T-helper 1 cell treated with Interleukin-12 subunit alpha and Interleukin-12 subunit beta and Interleukin-4 antibody, amounts not matched to agents 30 ng/mL and 1 ng/mL, for 36 hours (primary cell): ENCODE results near the gene ROGDI. TPM values are rescaled to one million over a fixed set of nuclear protein-coding genes. Genes with fewer than 3 reads are reported as not detected.
"Not testable (repeated sequence)": the region's sequence is repeated elsewhere in the genome, so short reads cannot be mapped to it uniquely, and the experiment has no call there.

Experiments used
- intact Hi-C: fragments of 100-400 bp; cut with micrococcal nuclease; formaldehyde crosslinking; loops from one replicate; pipeline ENCODE4 v1.15.1; 2024
- total RNA-seq: library from RNA; stranded (reverse); gene quantifications from 2 replicates; pipeline ENCODE4 v1.2.3, GENCODE V29; 2022

The ROGDI gene
- total RNA-seq, 1 donor from 2014 or later = 5.5 TPM

GRCh38 chr16:4795181-4795827, 7.1 kb downstream of the ROGDI start, which contains the start of gene SMIM22:
SMIM22 (plus strand) TSS chr16:4795369; CDS start chr16:4795735, 366 bp downstream.
- intact Hi-C loops = no loop called here

GRCh38 chr16:4792951-4793513, 9.4 kb downstream of the ROGDI start:
- intact Hi-C loops = no loop called here

DNA sequence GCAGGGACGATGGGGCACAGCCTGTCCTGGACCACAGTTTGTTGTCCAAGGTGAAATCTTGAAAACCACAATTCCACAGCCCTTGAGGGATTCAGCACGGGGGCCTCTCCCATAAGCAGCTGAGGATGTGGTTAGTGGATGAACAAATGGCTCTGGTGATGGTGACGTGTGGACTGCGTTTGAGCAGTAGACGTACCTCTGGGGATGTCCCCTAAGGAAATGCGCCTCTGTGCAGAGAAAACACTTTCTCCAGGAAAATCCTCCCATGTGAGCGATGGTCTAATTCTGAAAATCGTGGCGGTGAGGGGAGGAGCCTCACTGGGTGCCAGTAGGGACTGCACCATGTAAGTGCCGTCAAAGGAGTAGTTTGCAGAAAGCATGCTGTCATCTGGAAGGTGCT, 11.6 kb downstream of the ROGDI start:
- intact Hi-C loops = no loop called here

- intact Hi-C loops = no loop called here
Measured at GRCh38 chr16:4790261-4790660, 12.2 kb downstream of the ROGDI start.

DNA sequence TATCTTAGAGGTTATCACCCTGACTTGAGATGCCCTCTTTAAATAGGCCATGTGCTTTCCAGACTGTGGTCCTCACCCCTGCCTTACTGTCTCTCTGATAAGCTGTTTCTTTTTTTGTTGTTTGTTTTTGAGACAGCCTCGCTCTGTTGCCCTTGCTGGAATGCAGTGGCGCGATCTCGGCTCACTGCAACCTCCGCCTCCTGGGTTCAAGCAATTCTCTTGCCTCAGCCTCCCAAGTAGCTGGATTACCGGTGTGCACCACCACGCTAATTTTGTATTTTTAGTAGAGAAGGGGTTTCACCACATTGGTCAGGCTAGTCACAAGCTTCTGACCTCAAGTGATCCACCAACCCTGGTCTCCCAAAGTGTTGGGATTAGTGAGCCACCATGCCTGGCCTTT, 13.5 kb downstream of the ROGDI start:
- intact Hi-C loops = no loop called here

DNA sequence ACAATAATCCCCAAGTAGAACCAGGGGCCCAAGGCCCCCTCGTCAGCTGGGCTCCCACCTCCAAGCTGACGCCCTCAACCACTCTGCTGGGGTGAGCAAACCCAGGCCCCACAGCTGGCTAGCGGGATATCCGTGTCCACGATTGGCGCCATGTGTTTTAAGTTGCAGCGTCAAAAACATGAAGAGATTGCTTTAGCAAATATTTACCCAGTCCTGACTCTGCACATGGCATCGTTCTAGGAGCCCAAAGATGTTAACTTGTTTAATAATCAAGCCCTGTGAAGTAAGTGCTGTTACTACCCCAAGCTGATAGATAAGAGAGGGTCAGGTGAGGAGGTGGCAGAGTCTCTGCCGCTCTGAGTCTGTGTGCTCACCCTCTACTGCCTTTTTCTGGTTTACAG, 13.9 kb downstream of the ROGDI start:
- intact Hi-C loops = no loop called here

GRCh38 chr16:4787627-4788482, 14.6 kb downstream of the ROGDI start, which contains the start of gene SEPTIN12:
SEPTIN12 (minus strand) TSS chr16:4788345; CDS start chr16:4787645, 700 bp downstream.
- intact Hi-C loops = no loop called here

DNA sequence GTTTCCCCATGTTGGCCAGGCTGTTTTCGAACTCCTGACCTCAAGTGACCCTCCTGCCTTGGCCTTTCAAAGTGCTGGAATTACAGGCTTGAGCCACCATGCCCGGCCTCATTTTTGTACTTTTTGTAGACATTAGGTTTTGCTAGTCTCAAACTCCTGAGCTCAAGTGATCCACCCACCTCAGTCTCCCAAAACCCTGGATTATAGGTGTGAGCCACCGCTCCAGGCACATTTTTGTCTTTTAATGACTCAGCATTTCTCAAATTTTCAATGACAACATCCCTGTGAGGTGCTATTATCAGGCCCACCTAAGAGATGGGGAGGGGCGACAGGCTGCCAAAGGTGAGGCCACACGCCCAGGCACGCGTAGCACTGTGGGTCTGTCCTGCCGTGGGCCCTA, 15.4 kb downstream of the ROGDI start:
- intact Hi-C loops = no loop called here

DNA sequence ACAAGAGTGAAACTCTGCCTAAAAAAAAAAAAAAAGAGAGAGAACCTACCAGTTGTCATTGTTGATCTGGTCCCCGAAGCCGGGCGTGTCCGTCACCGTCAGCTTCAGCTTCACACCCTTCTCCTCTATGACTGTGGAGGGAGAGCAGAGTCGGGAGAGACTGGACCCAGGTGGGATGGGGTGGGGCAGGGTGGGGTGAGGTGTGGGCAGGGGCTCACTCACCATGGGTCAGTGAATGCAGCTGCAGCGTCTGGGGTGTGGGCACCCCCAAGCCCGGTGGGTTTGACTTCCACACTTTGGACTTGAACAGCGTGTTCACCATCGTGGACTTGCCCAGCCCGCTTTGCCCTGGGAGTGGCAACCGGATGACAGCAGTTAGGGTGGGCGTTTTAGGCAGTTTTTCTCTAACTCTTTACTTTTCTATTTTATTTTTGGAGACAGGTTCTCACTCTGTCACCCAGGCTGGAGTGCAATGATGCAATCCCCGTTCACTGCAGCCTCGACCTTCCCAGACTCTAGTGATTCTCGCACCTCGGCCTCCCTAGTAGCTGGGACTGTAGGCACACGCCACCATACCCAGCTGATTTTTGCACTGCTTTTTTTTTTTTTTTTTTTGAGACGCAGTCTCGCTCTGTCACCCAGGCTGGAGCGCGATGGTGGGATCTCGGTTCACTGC, 16.5 kb downstream of the ROGDI start:
- intact Hi-C loops = no loop called here

- intact Hi-C loops = not testable (repeated sequence)
Measured at GRCh38 chr16:4784444-4784987, 17.9 kb downstream of the ROGDI start.

- intact Hi-C loops = no loop called here
Measured at GRCh38 chr16:4783951-4784336, 18.5 kb downstream of the ROGDI start.

DNA sequence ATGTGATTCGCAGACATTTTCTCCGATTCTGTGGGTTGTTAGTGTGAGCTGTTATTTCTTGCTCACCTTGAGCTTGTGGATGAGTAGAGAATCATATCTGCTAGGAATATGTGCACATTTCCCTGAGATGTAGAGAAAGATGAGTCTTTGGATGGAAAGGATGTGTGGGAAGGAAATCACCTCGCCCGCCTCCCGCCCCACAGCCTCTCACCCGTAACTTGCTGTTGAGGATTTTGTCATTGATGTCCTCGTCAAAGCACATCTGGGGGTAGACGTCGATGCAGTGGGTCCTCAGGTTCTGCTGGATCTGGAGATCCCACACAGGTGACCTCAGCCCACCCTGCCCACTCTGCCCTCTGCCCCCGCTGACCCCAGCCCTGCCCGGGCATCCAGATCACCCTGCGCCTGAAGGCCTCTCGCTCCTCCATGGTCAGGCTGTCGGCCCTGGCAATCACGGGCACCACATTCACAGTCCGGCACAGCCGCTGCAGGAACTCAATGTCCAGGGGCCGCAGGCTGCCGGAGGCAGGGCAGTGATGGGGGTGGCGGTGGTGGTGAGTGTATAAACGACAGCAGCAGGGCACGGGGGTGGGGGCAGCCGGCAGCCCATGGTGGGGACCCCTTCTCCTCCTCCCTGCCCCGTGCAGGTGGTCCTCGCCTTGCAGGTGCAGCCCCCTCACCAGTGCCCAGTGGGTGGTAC, 19.0 kb downstream of the ROGDI start:
- intact Hi-C loops = no loop called here

GRCh38 chr16:4780235-4780634, 22.2 kb downstream of the ROGDI start:
- intact Hi-C loops = no loop called here

GRCh38 chr16:4778050-4778392, 24.4 kb downstream of the ROGDI start:
- intact Hi-C loops = no loop called here

DNA sequence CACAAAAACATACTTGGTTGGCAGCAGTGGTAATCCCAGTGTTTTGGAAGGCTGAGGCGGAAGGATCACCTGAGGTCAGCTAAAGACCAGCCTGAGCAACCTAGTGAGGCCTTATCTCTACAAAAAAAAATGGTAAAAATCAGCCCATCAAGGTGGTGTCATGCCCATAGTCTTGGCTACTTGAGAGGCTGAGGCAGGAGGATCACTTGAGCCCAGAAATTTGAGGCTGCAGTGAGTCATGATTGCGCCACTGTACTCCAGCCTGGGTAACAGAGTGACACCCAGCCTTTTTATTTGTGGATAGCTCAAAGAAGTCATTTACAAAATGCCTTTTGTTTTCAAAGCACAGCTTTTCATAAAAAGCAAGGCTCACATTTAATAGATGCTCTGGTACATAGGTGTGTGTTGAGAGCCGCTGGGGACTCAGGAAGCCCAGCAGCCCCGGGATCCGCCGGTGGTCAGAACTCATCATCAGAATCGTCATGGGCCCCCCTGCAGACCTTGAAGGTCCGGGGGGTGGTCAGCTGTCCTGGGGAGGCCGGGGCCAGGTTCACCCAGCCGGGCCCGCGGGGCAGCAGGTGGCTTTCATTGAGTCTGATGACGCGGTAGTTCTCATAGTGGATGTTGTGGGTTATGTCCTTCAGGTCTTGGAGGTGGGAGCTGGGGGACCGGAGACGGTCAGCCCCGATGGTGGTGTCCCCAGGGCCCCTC, 24.9 kb downstream of the ROGDI start:
- intact Hi-C loops = no loop called here

DNA sequence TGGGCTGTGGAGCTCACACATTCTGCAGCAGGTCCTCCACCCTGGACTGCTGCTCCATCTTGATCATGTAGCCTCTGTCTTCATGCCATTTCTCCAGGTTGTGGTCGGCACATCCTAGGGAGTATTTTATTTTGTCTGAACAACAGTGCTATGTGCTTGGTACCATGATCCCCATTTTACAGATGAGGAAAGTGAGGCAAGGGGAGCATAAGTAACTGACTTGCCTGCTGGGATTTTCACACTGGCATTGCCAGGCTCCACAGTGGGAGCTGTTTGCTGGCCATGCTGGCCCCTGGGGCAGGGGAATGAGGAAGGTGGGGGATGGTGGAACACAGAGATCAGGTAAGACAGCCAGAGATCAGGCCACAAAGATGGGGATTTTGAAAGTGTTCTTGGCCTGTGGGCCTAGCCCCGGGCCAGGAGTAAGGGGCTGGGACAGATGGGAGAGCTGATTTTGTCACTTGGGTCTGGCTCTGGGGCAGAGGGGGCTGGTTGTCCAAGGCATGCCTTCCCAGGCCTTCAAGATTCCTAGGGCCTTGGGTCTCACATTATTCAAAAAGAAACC, 26.2 kb downstream of the ROGDI start:
- intact Hi-C loops = no loop called here

DNA sequence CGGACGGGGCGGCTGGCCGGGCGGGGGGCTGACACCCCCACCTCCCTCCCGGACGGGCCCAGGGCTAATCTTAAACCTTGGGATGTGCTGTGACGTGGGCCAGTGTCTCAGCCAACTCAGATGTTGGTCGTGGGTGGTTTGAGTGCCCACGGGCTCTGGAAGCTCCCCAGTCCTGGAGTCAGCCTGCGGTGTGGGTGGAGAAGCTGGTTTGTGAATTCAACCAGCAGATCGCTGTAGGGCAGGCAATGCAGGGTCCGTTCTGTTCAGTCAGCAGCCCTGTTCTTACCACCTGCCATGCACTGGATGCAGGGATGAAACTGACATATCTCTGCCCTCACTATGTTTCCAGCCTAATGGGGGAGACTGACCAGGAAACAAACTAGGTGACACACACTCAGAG, 27.4 kb downstream of the ROGDI start:
- intact Hi-C loops = no loop called here

DNA sequence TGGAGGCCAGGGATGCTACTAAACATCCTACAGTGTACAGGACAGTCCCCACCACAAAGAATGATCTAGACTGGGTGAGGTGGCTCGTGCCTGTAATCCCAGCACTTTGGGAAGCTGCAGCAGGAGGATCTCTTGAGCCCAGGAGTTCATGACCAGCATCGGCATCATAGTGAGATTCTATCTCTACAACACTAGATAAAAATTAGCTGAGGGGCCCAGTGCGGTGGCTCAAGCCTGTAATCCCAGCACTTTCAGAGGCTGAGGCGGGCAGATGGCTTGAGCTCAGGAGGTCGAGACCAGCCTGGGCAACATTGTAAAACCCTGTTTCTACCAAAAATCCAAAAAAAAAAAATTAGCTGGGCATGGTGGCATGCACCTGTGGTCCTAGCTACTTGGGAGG, 30.1 kb downstream of the ROGDI start:
- intact Hi-C loops = no loop called here

DNA sequence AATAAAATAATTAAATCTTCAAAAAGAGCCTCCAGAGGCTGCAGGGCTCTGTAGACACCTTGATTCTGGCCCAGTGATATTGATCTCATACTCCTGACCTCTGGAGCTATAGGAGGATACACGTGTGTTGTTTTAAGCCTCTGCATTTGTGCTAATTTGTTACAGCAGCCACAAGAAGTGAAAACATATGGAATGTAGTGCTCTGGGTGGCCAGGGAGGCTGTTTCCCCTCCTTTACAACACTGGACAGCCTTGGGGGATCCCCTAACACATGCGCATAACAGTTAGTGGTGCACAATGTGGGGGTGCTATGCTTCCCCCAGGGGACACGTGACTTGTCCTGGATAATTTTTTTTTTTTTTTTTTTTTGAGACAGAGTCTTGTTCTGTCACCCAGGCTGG, 30.8 kb downstream of the ROGDI start:
- intact Hi-C loops = no loop called here

DNA sequence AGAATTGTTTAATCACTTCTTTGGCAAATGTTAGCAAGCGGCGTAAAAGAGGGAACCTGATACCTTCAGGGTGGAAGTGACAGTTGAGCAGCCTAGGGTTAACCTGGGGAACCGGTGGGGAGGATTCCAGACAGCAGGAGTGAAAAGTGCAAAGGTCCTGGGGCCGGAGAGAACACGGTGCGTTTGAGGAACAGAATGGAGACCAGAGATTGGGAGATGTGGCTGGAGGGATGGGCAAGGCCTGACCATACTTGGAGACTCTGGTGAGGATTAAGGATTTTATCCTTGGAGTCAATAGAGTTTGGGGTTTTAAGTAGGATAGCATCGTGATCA, 33.2 kb downstream of the ROGDI start:
- intact Hi-C loops = loop anchor here (5.0 to 10.0 kb wide), 4 partner anchors 92 to 326 kb away; partner anchors contain the start of genes EEF2KMT and HMOX2
